Astrocyte (in vitro differentiated cells and primary cell): ENCODE measurements around the gene PCBP4. TPM values are rescaled to one million over a fixed set of nuclear protein-coding genes. Genes with fewer than 3 reads are reported as not detected.

ENCODE experiments used
- DNase-seq: peaks from one replicate; pipeline ENCODE4 v3.0.0-alpha.2; 2010; ENCODE audit warnings: low read depth
- FAIRE-seq: peaks from 2 replicates; lab custom pipeline; 2011; peaks lifted over from hg19 to GRCh38; lab: Jason Lieb, UNC
- H2AFZ ChIP-seq: 2 replicates; pipeline ENCODE4 v1.6.0; 2012; ENCODE audit warnings: low read depth, low read length, inconsistent platforms
- H3K27ac ChIP-seq: 2 replicates; pipeline ENCODE4 v1.5.1; 2011; ENCODE audit warnings: low read depth, low read length, inconsistent platforms
- H3K27me3 ChIP-seq: 2 replicates; pipeline ENCODE4 v1.6.0; 2011; ENCODE audit warnings: low read length, inconsistent platforms; ENCODE audit not compliant: insufficient read depth
- H3K36me3 ChIP-seq: 2 replicates; pipeline ENCODE4 v1.5.1; 2011; ENCODE audit warnings: low read length, inconsistent platforms; ENCODE audit not compliant: insufficient read depth
- H3K4me1 ChIP-seq: 2 replicates; pipeline ENCODE4 v1.5.1; 2011; ENCODE audit warnings: low read length, inconsistent platforms; ENCODE audit not compliant: insufficient read depth
- H3K4me2 ChIP-seq: 2 replicates; pipeline ENCODE4 v1.6.0; 2012; ENCODE audit warnings: low read length, inconsistent platforms
- H3K4me3 ChIP-seq: 2 replicates; pipeline ENCODE4 v1.5.1; 2011; ENCODE audit warnings: low read depth, mild to moderate bottlenecking, low read length, inconsistent platforms; ENCODE audit not compliant: insufficient read depth
- H3K79me2 ChIP-seq: 2 replicates; pipeline ENCODE4 v1.6.0; 2012; ENCODE audit warnings: mild to moderate bottlenecking, low read length, inconsistent platforms; ENCODE audit not compliant: insufficient read depth
- H3K9ac ChIP-seq: 2 replicates; pipeline ENCODE4 v1.6.0; 2012; ENCODE audit warnings: mild to moderate bottlenecking, low read length, inconsistent platforms
- H3K9me3 ChIP-seq: 2 replicates; pipeline ENCODE4 v1.5.1; 2012; ENCODE audit warnings: low read depth, mild to moderate bottlenecking, low read length, inconsistent platforms; ENCODE audit not compliant: insufficient read depth
- H4K20me1 ChIP-seq: 2 replicates; pipeline ENCODE4 v1.6.0; 2012; ENCODE audit warnings: low read length, inconsistent platforms; ENCODE audit not compliant: insufficient read depth
- H3K27ac Mint-ChIP-seq: one replicate; pipeline ENCODE4 v1.8.0; 2021; ENCODE audit warnings: mild to moderate bottlenecking, mixed read lengths; ENCODE audit not compliant: unreplicated experiment
- H3K27me3 Mint-ChIP-seq: one replicate; pipeline ENCODE4 v1.8.0; 2021; ENCODE audit warnings: low read depth, mixed read lengths; ENCODE audit not compliant: unreplicated experiment
- H3K36me3 Mint-ChIP-seq: one replicate; pipeline ENCODE4 v1.8.0; 2021; ENCODE audit warnings: low read depth, mixed read lengths; ENCODE audit not compliant: unreplicated experiment
- H3K4me1 Mint-ChIP-seq: one replicate; pipeline ENCODE4 v1.8.0; 2021; ENCODE audit warnings: low read depth, mixed read lengths; ENCODE audit not compliant: unreplicated experiment
- H3K4me3 Mint-ChIP-seq: one replicate; pipeline ENCODE4 v1.8.0; 2021; ENCODE audit warnings: mild to moderate bottlenecking, moderate library complexity, mixed read lengths; ENCODE audit not compliant: unreplicated experiment
- H3K9me3 Mint-ChIP-seq: one replicate; pipeline ENCODE4 v1.8.0; 2021; ENCODE audit warnings: mild to moderate bottlenecking, mixed read lengths; ENCODE audit not compliant: unreplicated experiment
- EZH2 ChIP-seq: IDR thresholded peaks from 2 replicates; pipeline ENCODE4 v1.6.1; 2012; ENCODE audit warnings: mild to moderate bottlenecking, low read length, inconsistent platforms; ENCODE audit not compliant: insufficient read depth
- total RNA-seq: library from RNA; stranded (reverse); gene quantifications from 2 replicates; pipeline ENCODE4 v1.2.1, GENCODE V29; 2021
- TF ChIP-seq, protein P1 (sequence below): IDR thresholded peaks from 2 replicates; pipeline ENCODE4 v1.5.1; 2011; ENCODE audit warnings: low read depth, mild to moderate bottlenecking, inconsistent platforms, low read length, moderate library complexity; ENCODE audit not compliant: insufficient read depth

PCBP4 gene
- total RNA-seq, 1 donor from 2014 or later = 102 TPM

DNA sequence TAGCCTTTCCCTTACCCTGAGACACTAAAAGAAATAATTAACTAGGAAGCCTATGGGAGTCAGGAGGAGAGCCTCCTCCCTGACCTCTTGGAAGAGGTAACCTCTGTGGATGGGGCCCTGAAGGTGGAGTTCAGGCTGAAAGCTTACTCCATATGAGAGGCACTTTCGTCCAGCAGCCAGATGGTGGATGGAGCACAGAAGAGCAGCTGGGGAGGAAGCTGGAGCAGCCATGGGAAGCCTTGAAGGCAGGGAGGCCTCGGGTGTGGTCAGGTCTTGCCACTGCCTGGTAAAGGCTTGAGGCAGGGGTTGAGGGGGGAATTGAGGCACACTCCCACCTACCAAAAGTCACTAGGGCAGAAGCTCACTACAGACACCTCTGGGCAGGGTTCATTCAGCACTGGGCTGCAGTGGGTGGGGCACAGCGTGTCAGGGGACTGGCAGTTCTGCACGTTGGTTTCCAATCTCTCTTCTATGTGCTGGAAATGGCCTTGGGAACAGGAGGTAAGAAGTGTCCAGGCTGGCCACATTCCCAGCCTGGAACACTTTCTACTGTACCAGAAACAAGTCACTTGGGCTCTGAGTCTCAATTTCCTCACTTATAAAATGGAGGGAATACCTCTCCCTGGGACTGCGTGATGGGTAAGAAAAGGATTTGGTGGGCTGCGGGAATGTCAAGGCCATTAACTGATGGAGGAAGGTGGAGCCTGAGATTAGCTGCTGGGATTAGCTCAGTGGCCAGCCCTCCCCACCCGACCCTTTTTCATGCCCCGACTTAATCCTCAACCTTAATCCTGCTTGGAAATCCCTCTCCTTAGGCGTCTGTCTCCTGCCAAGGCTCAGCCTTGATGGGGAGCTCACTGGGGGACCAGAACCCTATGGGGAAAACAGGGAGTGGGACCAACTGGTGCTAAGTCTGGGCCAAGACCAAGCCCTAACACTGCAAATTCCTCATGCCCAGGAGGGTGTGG, 5.4 kb downstream of the PCBP4 start:
- Histone ChIP-seq H3K9me3 (no peaks in the 10 kb centered on the region), H3K9ac (no peak overlapping the region), H3K79me2 (peaks cover 38% of the 10 kb centered on the region), H3K4me2 (no peak overlapping the region), H3K27me3 (no peaks in the 10 kb centered on the region), H3K27ac (no peak overlapping the region), H3K4me3 (no peak overlapping the region), H3K4me1 (peaks cover 9% of the 10 kb centered on the region), H4K20me1 (peaks cover 66% of the 10 kb centered on the region), H3K36me3 (peaks cover 4% of the 10 kb centered on the region), H2AFZ (no peak overlapping the region)
- TF ChIP-seq, protein P1, sequence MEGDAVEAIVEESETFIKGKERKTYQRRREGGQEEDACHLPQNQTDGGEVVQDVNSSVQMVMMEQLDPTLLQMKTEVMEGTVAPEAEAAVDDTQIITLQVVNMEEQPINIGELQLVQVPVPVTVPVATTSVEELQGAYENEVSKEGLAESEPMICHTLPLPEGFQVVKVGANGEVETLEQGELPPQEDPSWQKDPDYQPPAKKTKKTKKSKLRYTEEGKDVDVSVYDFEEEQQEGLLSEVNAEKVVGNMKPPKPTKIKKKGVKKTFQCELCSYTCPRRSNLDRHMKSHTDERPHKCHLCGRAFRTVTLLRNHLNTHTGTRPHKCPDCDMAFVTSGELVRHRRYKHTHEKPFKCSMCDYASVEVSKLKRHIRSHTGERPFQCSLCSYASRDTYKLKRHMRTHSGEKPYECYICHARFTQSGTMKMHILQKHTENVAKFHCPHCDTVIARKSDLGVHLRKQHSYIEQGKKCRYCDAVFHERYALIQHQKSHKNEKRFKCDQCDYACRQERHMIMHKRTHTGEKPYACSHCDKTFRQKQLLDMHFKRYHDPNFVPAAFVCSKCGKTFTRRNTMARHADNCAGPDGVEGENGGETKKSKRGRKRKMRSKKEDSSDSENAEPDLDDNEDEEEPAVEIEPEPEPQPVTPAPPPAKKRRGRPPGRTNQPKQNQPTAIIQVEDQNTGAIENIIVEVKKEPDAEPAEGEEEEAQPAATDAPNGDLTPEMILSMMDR = no peak
- no peak for TF ChIP-seq EZH2
- Mint-ChIP-seq H3K27me3 (peaks cover 8% of the 10 kb centered on the region), H3K4me1 (peaks cover 10% of the 10 kb centered on the region), H3K27ac (no peak overlapping the region), H3K9me3 (peaks cover 3% of the 10 kb centered on the region), H3K36me3 (peaks cover 31% of the 10 kb centered on the region), H3K4me3 (no peak overlapping the region)
- FAIRE-seq = no peak
- DNase-seq = no peak

DNA sequence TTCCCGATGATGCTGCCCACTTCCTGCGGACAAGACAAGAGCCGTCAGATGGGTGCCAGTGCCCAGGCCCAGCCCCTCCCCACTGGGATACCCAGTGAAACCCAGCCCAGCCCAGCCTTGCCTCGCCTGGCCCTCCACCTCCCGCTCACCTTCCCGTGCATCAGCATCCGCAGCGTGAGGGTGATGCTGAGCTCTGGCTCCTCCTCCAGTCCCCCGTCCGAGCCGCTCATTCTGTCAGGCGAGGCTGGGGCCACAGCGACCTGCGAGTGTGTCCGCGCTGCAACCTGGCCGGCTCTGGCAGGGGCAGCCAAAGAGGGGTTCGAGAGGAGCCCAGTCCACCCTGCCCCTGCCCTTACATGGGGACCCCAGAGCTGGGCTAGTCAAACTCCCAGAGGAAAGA, 6.2 kb downstream of the PCBP4 start:
- Histone ChIP-seq H3K4me1 (peaks cover 1% of the 10 kb centered on the region), H3K4me2 (no peak overlapping the region), H3K27me3 (no peaks in the 10 kb centered on the region), H3K4me3 (no peak overlapping the region), H3K27ac (no peak overlapping the region), H3K9ac (no peak overlapping the region), H4K20me1 (peaks cover 68% of the 10 kb centered on the region), H3K79me2 (peaks cover 30% of the 10 kb centered on the region), H3K9me3 (no peaks in the 10 kb centered on the region), H3K36me3 (peaks cover 4% of the 10 kb centered on the region), H2AFZ (no peak overlapping the region)
- Mint-ChIP-seq H3K9me3 (peaks cover 3% of the 10 kb centered on the region), H3K27me3 (peaks cover 8% of the 10 kb centered on the region), H3K4me3 (no peak overlapping the region), H3K4me1 (peaks cover 10% of the 10 kb centered on the region), H3K27ac (no peak overlapping the region), H3K36me3 (peaks cover 31% of the 10 kb centered on the region)
- TF ChIP-seq EZH2 = no peak
- TF ChIP-seq, protein P1 = no peak
- DNase-seq = no peak
- FAIRE-seq = no peak

DNA sequence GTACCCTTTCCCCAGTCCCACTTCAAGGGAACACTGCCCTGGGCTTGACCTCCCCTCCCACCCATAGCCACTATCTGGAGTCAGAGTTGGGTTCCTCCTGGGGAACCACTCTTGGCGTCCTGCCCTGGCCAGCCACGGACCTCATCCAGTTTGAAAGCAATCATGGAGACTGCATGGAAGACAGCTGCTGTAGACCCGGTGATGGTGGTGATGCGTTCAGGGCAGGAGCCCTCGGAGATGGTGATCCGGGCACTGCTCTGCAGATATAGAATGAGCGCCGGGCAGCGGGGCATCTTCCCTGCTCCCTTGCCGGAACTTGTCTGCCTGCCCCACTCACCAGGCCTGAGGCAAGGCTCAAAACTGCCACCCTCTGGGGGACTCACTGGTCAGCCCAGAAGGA, 6.9 kb downstream of the PCBP4 start:
- H3K27me3 Mint-ChIP-seq = peaks cover 8% of the 10 kb centered on the region
- peaks cover 4% of the 10 kb centered on the region for H3K36me3 ChIP-seq
- FAIRE-seq = no peak

More for the DNA sequence above, 6.9 kb downstream of the PCBP4 start:
- Histone ChIP-seq H3K79me2 (peaks cover 23% of the 10 kb centered on the region), H3K4me3 (no peak overlapping the region), H3K4me2 (no peak overlapping the region), H3K4me1 (peaks cover 3% of the 10 kb centered on the region), H3K9me3 (no peaks in the 10 kb centered on the region), H3K27me3 (no peaks in the 10 kb centered on the region), H3K27ac (no peak overlapping the region), H3K9ac (no peak overlapping the region), H4K20me1 (peaks cover 62% of the 10 kb centered on the region), H2AFZ (no peak overlapping the region)
- Mint-ChIP-seq H3K27ac (no peak overlapping the region), H3K4me3 (no peak overlapping the region), H3K4me1 (peaks cover 5% of the 10 kb centered on the region), H3K36me3 (peaks cover 31% of the 10 kb centered on the region), H3K9me3 (peaks cover 3% of the 10 kb centered on the region)
- no peak for DNase-seq
- TF ChIP-seq EZH2 = no peak
- TF ChIP-seq, protein P1 = no peak
